Body of pancreas (tissue), 4 donors: ENCODE measurements around the gene ERMN. TPM values are rescaled to one million over a fixed set of nuclear protein-coding genes. Genes with fewer than 3 reads are reported as not detected.
"Not testable (repeated sequence)": the region's sequence is repeated elsewhere in the genome, so short reads cannot be mapped to it uniquely, and the experiment has no call there.

Experiments
- ATAC-seq: fragments of 150-250 bp; one replicate; pipeline ENCODE4 v1.9.1; 2016
- DNase-seq, 4 donors: peaks; one replicate each; pipeline ENCODE4 v3.0.0-alpha.2; 2019
- H3K27ac ChIP-seq, 4 donors: fragments of 200-600 bp; sonication (generic); 1 replicate in 3 of 4; 2 replicates in 1 of 4; pipeline versions ENCODE4 v1.5.1 to v1.6.1; 2016 to 2019; ENCODE audit warnings: mild to moderate bottlenecking in 1 of 4, mixed read lengths in 1 of 4, moderate library complexity in 1 of 4
- H3K27me3 ChIP-seq, 2 donors: fragments of 200-600 bp; sonication (generic); one replicate each; pipeline ENCODE4 v1.6.0; 2016; ENCODE audit warnings: mild to moderate bottlenecking in 1 of 2
- H3K36me3 ChIP-seq, 2 donors: fragments of 200-600 bp; sonication (generic); replicated peaks in 1 of 2; 2 replicates each; pipeline ENCODE4 v1.5.1; 2016; ENCODE audit warnings: low read depth in 2 of 2; ENCODE audit not compliant: insufficient read depth in 1 of 2
- H3K4me1 ChIP-seq: fragments of 200-600 bp; sonication (generic); one replicate; pipeline ENCODE4 v1.6.0; 2016
- H3K4me3 ChIP-seq, 2 donors: fragments of 200-600 bp; sonication (generic); 1 replicate in 1 of 2; 2 replicates in 1 of 2; pipeline ENCODE4 v1.5.1; 2016 to 2019
- H3K9me3 ChIP-seq, 3 donors: fragments of 200-600 bp; sonication (generic); 1 replicate in 2 of 3; 2 replicates in 1 of 3; pipeline ENCODE4 v1.5.1; 2016
- POLR2A ChIP-seq, 3 donors: fragments of 450-650 bp; IDR thresholded peaks; one replicate each; pipeline ENCODE4 v1.6.1; 2016; ENCODE audit warnings: antibody characterized with exemption in 3 of 3, mild to moderate bottlenecking in 2 of 3
- WGBS, 2 donors: methylation state at CpG; one replicate each; pipeline ENCODE4 v1.1.5; 2017; 5-methylcytosine and 5-hydroxymethylcytosine counted together
- intact Hi-C: fragments of 100-400 bp; cut with DNase I; formaldehyde crosslinking; loops from one replicate; pipeline ENCODE4 v1.15.1; 2023
- total RNA-seq, 2 donors: library from RNA; depleted of rRNA; stranded (reverse); fragments of >200 nt; gene quantifications; one replicate each; pipeline ENCODE4 v1.1.0, GENCODE V29; 2016
- TF ChIP-seq, protein P1 (sequence below), 7 experiments: fragments of 450-650 bp in 4 of 7; fragments of 200-600 bp in 3 of 7; sonication (generic) in 3 of 7; IDR thresholded peaks; one replicate each; pipeline ENCODE4 v1.5.1; 2016 to 2019; ENCODE audit warnings: antibody characterized with exemption in 7 of 7

ERMN gene
- total RNA-seq, 2 donors from 2014 or later, result 0.26 TPM; not detected in 1

DNA sequence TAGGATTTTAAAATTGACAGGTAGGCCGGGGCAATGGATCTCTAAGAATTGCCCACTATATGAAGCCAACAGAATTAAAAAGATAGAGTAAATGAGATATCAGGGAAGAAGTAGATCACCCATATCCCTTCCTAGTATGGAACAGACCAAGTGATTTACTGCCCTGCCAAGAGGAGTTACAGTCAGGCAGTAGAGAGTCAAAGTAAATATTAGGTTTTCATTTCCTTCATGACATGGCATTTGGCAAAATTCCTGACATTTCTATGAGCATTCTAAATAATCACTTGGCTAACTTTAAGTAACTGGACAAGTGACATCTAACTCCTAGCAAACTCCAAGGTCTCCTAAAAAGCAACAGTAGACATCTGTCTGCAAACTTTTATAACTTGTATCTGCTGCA, 34.6 kb downstream of the ERMN start:
- Histone ChIP-seq H3K9me3 (no peaks in the 10 kb centered on the region), H3K4me3 (no peak overlapping the region), H3K27ac (no peak overlapping the region), H3K27me3 (no peaks in the 10 kb centered on the region), H3K36me3 (no peaks in the 10 kb centered on the region), H3K4me1 (peaks cover 4% of the 10 kb centered on the region)
- DNase-seq (no peak), ATAC-seq (no peak)
- TF ChIP-seq POLR2A (IDR thresholded peaks at IDR 0.05), result no peak
- TF ChIP-seq, protein P1, sequence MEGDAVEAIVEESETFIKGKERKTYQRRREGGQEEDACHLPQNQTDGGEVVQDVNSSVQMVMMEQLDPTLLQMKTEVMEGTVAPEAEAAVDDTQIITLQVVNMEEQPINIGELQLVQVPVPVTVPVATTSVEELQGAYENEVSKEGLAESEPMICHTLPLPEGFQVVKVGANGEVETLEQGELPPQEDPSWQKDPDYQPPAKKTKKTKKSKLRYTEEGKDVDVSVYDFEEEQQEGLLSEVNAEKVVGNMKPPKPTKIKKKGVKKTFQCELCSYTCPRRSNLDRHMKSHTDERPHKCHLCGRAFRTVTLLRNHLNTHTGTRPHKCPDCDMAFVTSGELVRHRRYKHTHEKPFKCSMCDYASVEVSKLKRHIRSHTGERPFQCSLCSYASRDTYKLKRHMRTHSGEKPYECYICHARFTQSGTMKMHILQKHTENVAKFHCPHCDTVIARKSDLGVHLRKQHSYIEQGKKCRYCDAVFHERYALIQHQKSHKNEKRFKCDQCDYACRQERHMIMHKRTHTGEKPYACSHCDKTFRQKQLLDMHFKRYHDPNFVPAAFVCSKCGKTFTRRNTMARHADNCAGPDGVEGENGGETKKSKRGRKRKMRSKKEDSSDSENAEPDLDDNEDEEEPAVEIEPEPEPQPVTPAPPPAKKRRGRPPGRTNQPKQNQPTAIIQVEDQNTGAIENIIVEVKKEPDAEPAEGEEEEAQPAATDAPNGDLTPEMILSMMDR (IDR thresholded peaks at IDR 0.05), result no peak
- intact Hi-C loops, result no loop called here
- 71 to 82% methylated on average over 1 of the region's 1 CpG for WGBS, 2 donors

DNA sequence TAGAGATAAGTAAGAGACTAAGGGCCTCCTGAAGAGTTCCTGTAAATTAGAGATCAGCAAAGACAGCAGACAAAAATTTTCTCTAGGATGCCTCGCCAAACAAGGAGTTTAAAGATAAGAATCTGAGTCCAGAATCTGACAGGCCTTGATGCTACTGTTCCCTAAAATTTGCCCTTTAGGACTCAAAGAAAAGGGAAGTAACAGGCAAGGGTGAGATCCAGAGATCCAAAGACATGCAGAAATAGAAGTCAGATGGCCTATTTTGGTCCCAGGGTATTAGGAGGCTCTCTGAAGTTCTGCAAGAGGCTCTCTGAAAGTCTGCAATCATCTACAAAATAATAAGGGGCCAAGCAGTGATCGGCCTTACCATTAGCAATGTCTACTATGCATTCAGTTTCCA, 35.1 kb downstream of the ERMN start:
- TF ChIP-seq POLR2A (IDR thresholded peaks at IDR 0.05), result no peak
- TF ChIP-seq, protein P1 (IDR thresholded peaks at IDR 0.05), result no peak
- intact Hi-C loops, result no loop called here

DNA sequence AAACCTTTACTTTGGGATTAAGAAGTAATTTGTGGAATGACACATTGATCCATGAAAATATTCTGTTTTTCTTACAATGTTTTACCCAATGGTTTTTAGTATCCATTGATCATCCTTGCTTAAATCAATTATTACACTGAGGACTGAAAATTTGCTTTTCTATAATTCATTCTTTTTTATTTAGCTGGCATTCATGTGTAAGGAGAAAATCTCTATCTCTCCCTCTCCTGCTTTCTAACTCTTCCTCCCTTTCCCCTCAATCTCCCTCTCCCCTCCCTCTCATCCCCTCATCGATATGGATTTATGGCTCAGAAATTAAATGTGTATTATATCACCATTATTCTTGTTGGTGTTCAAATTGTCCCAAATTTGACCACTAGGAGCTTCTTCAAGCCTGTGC, 38.5 kb downstream of the ERMN start:
- ATAC-seq, result no peak
- intact Hi-C loops, result no loop called here
- TF ChIP-seq, protein P1 (IDR thresholded peaks at IDR 0.05), result no peak
- no peak for TF ChIP-seq POLR2A (IDR thresholded peaks at IDR 0.05)
- H3K9me3 ChIP-seq, result no peaks in the 10 kb centered on the region
- H3K27me3 ChIP-seq, result no peaks in the 10 kb centered on the region
- no peaks in the 10 kb centered on the region for H3K36me3 ChIP-seq
- H3K27ac ChIP-seq, result no peak overlapping the region
- H3K4me1 ChIP-seq, result peaks cover 4% of the 10 kb centered on the region
- no peak for DNase-seq
- no peak overlapping the region for H3K4me3 ChIP-seq
- 90 to 92% methylated on average over 1 of the region's 1 CpG for WGBS, 2 donors

More for the DNA sequence above, 35.1 kb downstream of the ERMN start:
- H3K27ac ChIP-seq, result no peak overlapping the region
- H3K36me3 ChIP-seq, result no peaks in the 10 kb centered on the region
- H3K9me3 ChIP-seq, result no peaks in the 10 kb centered on the region
- 85 to 95% methylated on average over 2 of the region's 2 CpGs for WGBS, 2 donors
- no peak for ATAC-seq
- peaks cover 4% of the 10 kb centered on the region for H3K4me1 ChIP-seq
- no peak overlapping the region for H3K4me3 ChIP-seq
- DNase-seq, result no peak
- H3K27me3 ChIP-seq, result no peaks in the 10 kb centered on the region

DNA sequence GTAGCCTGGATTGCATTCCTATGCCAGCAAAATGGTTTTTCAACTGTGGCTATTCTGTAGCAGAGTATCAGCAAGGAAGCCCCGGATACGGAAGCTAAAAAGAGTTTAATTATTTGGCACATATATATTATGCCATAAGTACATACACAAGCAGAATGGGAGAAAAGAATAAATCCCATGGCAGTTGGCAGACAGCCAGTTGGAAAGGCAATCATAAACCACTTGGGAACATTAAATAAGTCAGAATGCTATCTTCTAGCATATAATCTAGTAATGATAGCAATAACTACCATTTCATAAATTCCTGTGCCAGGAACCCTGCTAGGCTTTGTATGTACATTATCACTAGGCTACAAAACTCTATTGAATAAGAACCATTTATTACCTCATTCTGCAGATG, 42.2 kb downstream of the ERMN start:
- intact Hi-C loops, result no loop called here
- no peak for DNase-seq
- H3K4me3 ChIP-seq, result no peak overlapping the region
- no peaks in the 10 kb centered on the region for H3K9me3 ChIP-seq
- no peaks in the 10 kb centered on the region for H3K4me1 ChIP-seq
- 55 to 65% methylated on average over 2 of the region's 2 CpGs for WGBS, 2 donors
- no peak overlapping the region for H3K27ac ChIP-seq
- TF ChIP-seq POLR2A (IDR thresholded peaks at IDR 0.05), result no peak
- TF ChIP-seq, protein P1 (IDR thresholded peaks at IDR 0.05), result no peak
- H3K27me3 ChIP-seq, result no peaks in the 10 kb centered on the region
- no peaks in the 10 kb centered on the region for H3K36me3 ChIP-seq
- no peak for ATAC-seq

DNA sequence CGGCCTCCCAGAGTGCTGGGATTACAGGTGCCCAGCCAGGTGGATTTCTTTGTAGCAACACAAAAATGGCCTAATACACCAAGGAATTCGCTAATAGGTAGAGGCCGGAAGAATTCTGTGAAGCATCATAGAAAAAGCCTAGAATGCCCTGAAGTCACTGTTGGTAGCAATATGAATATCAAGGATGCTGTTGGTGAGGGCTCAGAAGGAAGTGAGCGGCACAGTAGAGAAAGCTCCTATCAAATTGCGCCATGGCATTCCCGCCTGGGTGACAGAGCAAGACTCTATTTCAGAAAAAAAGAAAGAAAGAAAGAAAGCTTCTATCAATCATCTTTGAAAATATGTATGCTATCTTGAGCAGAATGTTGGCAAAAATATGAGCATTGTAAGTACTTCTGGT, 44.3 kb downstream of the ERMN start:
- H3K27ac ChIP-seq, result no peak overlapping the region
- TF ChIP-seq POLR2A (IDR thresholded peaks at IDR 0.05), result no peak
- TF ChIP-seq, protein P1 (IDR thresholded peaks at IDR 0.05), result no peak
- no peaks in the 10 kb centered on the region for H3K36me3 ChIP-seq
- no peaks in the 10 kb centered on the region for H3K4me1 ChIP-seq
- DNase-seq, result no peak
- H3K27me3 ChIP-seq, result no peaks in the 10 kb centered on the region
- H3K4me3 ChIP-seq, result no peak overlapping the region
- no peaks in the 10 kb centered on the region for H3K9me3 ChIP-seq
- intact Hi-C loops, result no loop called here
- ATAC-seq, result no peak
- WGBS, 2 donors, result 91 to 92% methylated on average over 6 of the region's 6 CpGs

DNA sequence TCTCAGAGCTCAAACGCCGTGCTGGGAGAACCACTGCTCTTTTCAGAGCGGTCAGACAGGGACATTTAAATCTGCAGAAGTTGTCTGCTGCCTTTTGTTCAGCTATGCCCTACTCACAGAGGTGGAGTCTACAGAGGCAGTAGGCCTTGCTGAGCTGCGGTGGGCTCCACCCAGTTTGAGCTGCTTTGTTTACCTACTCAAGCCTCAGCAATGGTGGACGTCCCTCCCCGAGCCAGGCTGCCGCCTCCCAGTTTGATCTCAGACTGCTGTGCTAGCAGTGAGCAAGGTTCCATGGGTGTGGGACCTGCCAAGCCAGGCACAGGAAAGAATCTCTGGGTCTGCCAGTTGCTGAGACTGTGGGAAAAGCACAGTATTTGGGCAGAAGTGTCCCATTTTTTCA, 46.3 kb downstream of the ERMN start:
- DNase-seq, H3K27me3 ChIP-seq, H3K4me3 ChIP-seq, ATAC-seq, H3K27ac ChIP-seq, intact Hi-C loops, H3K4me1 ChIP-seq, H3K36me3 ChIP-seq, H3K9me3 ChIP-seq: not testable (repeated sequence)
- 49 to 67% methylated on average over 6 to 7 of the region's 7 CpGs for WGBS, 2 donors
